NCI-H2196 (cell line): ENCODE measurements around the gene CENPB.

Experiments
- DNase-seq: peaks from one replicate; lab custom pipeline; 2025; ENCODE audit not compliant: unreplicated experiment; lab: John Stamatoyannopoulos, UW

Gene CENPB

DNA sequence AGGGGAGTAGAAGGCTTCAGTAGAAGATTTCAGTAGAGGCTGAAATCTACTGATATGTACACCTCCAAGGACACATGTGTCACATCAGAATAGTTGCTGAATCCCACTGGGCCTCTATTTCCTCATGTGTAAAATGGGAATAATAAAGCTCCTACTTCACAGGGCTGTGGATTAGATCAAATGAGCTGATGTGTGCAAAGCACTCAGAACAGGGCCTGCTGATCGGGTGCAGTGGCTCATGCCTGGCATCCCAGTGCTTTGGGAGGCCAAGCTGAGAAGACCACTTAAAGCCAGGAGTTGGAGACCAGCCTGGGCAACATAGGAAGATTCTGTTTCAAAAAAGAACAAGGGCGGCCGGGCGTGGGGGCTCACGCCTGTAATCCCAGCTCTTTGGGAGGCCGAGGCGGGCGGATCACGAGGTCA is 25.7 kb upstream of the CENPB start:
- DNase-seq, result no peak

DNA sequence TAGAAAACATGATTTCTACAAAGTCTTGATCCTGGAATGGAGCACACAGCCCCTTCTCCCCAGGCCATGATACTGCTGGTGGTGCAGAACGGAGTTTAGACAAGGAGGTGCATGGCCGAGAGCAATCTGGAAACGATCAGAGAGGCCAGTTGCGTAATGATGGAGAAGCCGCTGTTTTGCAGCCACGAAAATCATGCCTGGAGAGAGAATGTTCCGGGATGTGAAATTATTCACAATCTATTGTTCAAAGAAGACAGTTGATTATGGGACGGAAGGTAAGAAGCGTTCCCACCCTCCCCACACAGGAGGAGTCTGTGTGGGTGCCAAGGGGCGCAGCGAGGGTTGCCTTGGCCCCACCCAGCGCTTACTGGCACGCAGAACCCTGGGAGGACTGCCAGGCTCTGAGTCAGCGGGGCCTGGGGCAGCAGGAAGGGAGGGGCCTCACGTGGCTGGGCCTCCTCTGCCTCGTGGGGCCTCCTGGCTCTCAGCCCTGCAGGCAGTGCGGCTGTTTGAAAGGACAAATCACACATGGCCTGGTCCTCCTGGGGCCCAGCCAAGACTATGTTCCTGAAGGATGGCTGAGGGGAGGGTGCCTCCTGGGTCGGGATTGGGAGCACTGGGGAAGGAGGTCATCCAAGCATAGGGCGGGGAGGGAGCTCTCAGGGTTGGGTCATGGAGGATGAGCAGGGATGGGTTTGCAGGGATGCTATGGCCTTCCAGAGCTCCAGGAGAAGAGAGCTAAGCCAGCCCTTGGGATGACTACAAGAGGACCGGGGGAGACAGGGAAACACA is 25.1 kb upstream of the CENPB start:
- peak; percentile 97 for DNase-seq

GRCh38 chr20:3808544-3808943 is 22.0 kb upstream of the CENPB start:
- no peak for DNase-seq

GRCh38 chr20:3804781-3805180 is 18.2 kb upstream of the CENPB start:
- DNase-seq, result no peak

DNA sequence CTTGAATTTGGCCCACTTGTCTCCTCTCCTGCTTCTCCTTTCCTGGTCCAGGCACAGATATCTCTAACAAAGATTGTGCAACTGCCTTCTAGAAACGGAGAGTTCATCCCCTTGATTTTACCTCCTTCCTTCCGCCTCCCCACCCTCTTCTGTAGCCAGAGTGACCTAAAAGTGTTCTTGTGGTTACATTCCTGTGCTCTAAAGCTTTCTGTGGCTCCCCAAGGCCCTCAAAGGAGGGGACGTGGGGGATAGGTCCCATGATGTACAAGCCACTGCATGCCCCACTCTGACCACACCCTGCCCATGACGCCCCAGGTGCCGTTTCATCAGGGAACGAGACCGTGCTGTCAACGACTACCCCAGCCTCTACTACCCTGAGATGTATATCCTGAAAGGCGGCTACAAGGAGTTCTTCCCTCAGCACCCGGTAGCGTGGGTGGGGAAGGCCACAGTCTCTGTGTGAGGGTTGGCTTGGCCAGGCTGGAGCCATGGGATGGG is 17.8 kb upstream of the CENPB start:
- no peak for DNase-seq

GRCh38 chr20:3803854-3804253 is 17.3 kb upstream of the CENPB start:
- DNase-seq, result no peak

GRCh38 chr20:3803289-3803688 is 16.7 kb upstream of the CENPB start:
- DNase-seq, result no peak

DNA sequence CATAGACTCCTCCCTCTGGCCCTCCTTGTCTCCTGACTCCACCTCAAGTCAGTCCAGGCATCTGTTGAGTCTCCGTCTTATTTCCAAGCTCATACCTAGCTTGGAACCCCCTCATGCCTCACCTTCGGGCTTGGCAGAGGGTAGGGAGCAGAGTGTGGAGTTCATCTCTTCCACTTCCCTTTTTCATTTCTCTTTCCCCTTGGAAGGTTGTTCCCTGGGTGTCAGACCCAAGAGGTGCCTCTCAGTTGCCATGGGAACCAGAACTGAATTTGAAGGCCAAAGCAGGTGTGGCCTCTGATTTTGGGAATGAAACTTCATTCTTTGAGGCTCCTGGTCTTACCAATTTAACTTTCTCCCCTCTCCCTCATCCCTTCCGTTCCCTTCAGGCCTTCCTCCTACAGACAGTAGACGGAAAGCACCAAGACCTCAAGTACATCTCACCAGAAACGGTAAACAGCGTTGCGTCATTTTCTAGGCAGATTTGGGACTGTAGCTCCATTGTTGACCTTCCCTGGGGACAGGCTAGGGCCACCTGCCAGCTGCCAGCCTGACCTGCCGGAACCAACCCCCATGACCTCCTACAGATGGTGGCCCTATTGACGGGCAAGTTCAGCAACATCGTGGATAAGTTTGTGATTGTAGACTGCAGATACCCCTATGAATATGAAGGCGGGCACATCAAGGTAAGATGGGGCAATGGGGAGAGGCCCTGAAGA is 16.1 kb upstream of the CENPB start:
- no peak for DNase-seq

DNA sequence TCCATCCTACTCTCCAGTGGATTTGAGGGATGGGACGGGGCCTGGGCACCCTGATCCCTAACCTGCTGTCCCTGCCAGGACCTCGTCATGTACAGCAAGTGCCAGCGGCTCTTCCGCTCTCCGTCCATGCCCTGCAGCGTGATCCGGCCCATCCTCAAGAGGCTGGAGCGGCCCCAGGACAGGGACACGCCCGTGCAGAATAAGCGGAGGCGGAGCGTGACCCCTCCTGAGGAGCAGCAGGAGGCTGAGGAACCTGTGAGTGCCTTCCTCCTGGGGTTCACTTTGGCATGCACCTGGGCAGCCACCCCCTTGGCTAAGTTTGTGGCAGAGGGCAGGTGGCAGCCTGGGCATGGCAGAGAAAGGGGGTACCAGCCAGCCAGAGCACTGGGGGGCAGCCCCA is 15.3 kb upstream of the CENPB start:
- DNase-seq, result no peak

DNA sequence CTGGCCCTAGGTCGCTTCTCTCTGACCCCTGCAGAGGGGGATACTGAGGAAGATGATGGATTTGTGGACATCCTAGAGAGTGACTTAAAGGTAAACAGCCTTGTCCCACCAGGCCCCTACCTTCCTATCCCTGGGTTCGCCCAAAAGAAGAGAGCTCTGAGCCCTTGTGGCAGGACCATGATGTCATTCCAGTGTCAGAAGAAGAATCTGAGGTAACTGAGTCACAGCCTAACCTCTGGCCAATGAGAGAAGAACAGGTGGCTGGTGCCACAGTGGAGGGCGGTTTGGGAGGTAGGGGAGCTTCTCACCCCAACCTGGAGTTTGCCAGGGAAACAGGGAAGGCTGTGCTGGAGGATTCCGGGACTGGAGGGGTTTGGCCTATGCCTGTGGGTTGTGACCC is 14.8 kb upstream of the CENPB start:
- no peak for DNase-seq

- no peak for DNase-seq
Measured at GRCh38 chr20:3800878-3801260, 14.3 kb upstream of the CENPB start.

DNA sequence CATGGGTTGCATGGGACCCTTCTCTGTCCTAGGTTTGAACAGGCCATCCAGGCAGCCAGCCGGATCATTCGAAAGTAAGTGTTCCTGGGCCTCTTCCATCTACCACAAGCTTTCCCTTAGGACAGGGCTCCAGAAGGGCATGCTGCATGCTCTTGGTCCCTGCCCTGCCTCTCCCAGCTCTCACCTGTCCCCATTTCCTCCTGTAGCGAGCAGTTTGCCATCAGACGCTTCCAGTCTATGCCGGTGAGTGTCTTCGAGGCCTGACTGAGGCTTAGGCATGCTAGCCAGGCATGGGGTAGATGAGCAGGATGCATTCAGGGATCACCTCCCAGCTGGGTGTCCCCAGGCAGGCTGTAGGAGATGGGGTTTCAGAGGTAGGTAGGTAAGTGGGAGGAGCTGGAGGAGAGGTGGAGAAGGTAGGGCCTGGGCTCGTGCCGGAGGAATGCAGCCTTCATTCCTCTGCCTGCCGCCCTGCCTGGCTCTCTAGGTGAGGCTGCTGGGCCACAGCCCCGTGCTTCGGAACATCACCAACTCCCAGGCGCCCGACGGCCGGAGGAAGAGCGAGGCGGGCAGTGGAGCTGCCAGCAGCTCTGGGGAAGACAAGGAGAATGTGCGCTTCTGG is 13.8 kb upstream of the CENPB start:
- no peak for DNase-seq

- DNase-seq, result no peak
Measured at GRCh38 chr20:3798908-3799248, 12.3 kb upstream of the CENPB start.

DNA sequence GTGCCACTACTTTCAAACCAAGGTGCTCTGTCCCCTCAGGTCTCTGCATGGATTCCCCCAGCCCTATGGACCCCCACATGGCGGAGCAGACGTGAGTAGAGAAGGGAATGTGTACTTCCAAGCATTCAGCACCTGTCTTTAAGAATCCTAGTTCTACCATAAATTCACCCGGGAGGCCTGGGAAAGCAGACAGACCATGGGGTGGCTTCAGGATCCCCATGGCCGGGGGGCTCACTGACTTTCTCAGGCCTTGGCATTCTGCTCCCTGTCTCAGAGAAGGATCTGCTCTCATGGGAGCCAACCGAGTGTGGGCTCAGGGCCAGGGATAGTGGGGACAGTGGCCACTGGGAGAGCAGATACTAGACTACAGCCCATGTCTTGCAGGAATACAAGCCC is 11.8 kb upstream of the CENPB start:
- DNase-seq, result no peak

- DNase-seq, result no peak
Measured at GRCh38 chr20:3797592-3798372, 11.2 kb upstream of the CENPB start.

GRCh38 chr20:3797226-3797545 is 10.6 kb upstream of the CENPB start:
- DNase-seq, result no peak

GRCh38 chr20:3796477-3797225 is 10.1 kb upstream of the CENPB start:
- no peak for DNase-seq

DNA sequence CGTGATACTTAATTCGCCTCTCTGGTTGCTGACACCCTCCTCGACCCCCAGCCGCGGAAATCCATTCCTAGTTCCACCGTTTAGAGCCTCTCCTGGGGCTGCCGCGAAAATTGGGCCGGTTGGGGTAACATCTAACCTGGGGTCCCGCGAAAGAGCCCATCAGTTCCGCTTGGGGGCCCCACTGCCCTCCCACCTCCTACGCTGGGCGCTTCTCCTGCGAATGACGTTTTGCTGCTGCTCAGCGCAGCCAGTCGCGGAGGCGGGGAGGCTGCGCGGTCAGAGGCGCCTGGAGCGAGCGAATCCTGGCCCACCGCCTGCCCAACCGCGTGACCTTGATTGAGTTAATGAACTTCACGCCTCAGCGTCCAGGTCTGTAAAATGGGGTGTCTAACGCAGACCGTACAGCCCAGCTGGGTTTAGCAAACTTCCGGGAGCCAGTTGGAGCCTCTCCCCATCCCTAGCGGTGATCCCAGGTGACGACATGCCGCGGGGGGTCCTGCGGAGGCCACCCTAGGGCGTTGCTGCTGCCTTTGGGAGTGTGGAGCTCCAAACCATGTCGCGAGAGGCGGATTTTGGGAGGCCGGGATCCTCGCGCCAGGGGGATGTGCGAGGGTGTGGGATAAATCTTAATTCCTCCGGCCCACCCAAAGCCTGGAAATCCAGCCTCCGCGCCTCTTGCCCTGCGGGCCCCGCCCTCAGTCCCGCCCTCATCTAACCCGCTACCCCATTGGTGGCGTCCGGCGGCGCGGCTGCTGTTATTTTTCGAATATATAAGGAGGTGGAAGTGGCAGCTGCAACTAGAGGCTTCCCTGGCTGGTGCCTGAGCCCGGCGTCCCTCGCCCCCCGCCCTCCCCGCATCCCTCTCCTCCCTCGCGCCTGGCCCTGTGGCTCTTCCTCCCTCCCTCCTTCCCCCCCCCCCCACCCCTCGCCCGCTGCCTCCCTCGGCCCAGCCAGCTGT is 9.2 kb upstream of the CENPB start, which contains the start of gene CDC25B:
CDC25B (plus strand) TSS at position 800 of the 958 bp plus-strand sequence. CDS start 222 bp downstream, outside the sequence.
- peak; percentile 95 for DNase-seq

GRCh38 chr20:3794701-3795420 is 8.3 kb upstream of the CENPB start:
- DNase-seq, result no peak
